GM23338 (cell line): Measurements from ENCODE around the gene SMU1. TPM values are rescaled to one million over a fixed set of nuclear protein-coding genes. Genes with fewer than 3 reads are reported as not detected.

Experiments
- ATAC-seq: fragments of 200-7000 bp; cut with Tn5 transposase; 3 replicates; pipeline ENCODE4 v1.9.1; 2020
- DNase-seq: peaks from one replicate; pipeline ENCODE4 v3.0.0-alpha.2; 2015; ENCODE audit warnings: low spot score
- H2AFZ ChIP-seq: fragments of 200-600 bp; sonication (generic); 2 replicates; pipeline ENCODE4 v1.8.0; 2016; ENCODE audit warnings: antibody characterized with exemption, mild to moderate bottlenecking, moderate library complexity
- H3F3A ChIP-seq: fragments of 200-600 bp; sonication (generic); replicated peaks from 2 replicates; pipeline ENCODE4 v1.8.0; 2017; ENCODE audit warnings: antibody characterized with exemption, mixed run types, low read depth
- H3K27ac ChIP-seq: fragments of 200-600 bp; sonication (generic); 2 replicates; pipeline ENCODE4 v1.6.1; 2016; ENCODE audit warnings: low read depth
- H3K27me3 ChIP-seq: fragments of 200-600 bp; sonication (generic); 2 replicates; pipeline ENCODE4 v1.8.0; 2016; ENCODE audit warnings: mild to moderate bottlenecking, mixed run types, moderate library complexity; ENCODE audit not compliant: insufficient read depth
- H3K36me3 ChIP-seq: fragments of 200-600 bp; sonication (generic); 2 replicates; pipeline ENCODE4 v1.8.0; 2016; ENCODE audit warnings: mild to moderate bottlenecking; ENCODE audit not compliant: insufficient read depth
- H3K4me1 ChIP-seq: fragments of 200-600 bp; sonication (generic); 2 replicates; pipeline ENCODE4 v1.8.0; 2016; ENCODE audit warnings: mild to moderate bottlenecking, moderate library complexity; ENCODE audit not compliant: insufficient read depth
- H3K4me2 ChIP-seq: fragments of 200-600 bp; sonication (generic); 2 replicates; pipeline ENCODE4 v1.7.1; 2017; ENCODE audit warnings: mixed run types
- H3K4me3 ChIP-seq: fragments of 200-600 bp; sonication (generic); 2 replicates; pipeline ENCODE4 v1.6.1; 2016; ENCODE audit warnings: mixed run types
- H3K79me2 ChIP-seq: fragments of 200-600 bp; sonication (generic); replicated peaks from 2 replicates; pipeline ENCODE4 v1.8.0; 2017; ENCODE audit warnings: mild to moderate bottlenecking; ENCODE audit not compliant: insufficient read depth
- H3K9me2 ChIP-seq: fragments of 200-600 bp; sonication (generic); 2 replicates; pipeline ENCODE4 v1.8.0; 2017; ENCODE audit not compliant: insufficient read depth
- H4K20me1 ChIP-seq: fragments of 200-600 bp; sonication (generic); replicated peaks from 2 replicates; pipeline ENCODE4 v1.8.0; 2017; ENCODE audit warnings: mild to moderate bottlenecking; ENCODE audit not compliant: insufficient read depth
- H3K27ac Mint-ChIP-seq: 2 replicates; pipeline ENCODE4 v1.8.0; 2020; ENCODE audit warnings: inconsistent platforms, mild to moderate bottlenecking, moderate library complexity, mixed read lengths
- H3K27me3 Mint-ChIP-seq: 3 replicates; pipeline ENCODE4 v1.8.0; 2022; ENCODE audit warnings: low read depth, mild to moderate bottlenecking, moderate library complexity, mixed read lengths, inconsistent platforms; ENCODE audit not compliant: insufficient read depth, poor library complexity
- H3K36me3 Mint-ChIP-seq: 3 replicates; pipeline ENCODE4 v1.8.0; 2021; ENCODE audit warnings: low read depth, mild to moderate bottlenecking, inconsistent platforms, moderate library complexity, mixed read lengths
- H3K4me1 Mint-ChIP-seq: 3 replicates; pipeline ENCODE4 v1.8.0; 2020; ENCODE audit warnings: mild to moderate bottlenecking, inconsistent platforms, mixed read lengths
- H3K4me3 Mint-ChIP-seq: 3 replicates; pipeline ENCODE4 v1.8.0; 2021; ENCODE audit warnings: moderate library complexity, mild to moderate bottlenecking, inconsistent platforms, mixed read lengths
- H3K9me3 Mint-ChIP-seq: 3 replicates; pipeline ENCODE4 v1.8.0; 2020; ENCODE audit warnings: moderate library complexity, mild to moderate bottlenecking, inconsistent platforms, mixed read lengths
- CREB1 ChIP-seq: fragments of 250-450 bp; sonication (Bioruptor Pico); IDR thresholded peaks from 2 replicates; pipeline ENCODE4 v1.5.0; 2020; ENCODE audit warnings: low read depth, mild to moderate bottlenecking, moderate library complexity
- CTCF ChIP-seq, 2 experiments: fragments of 200-600 bp in 1 of 2; sonication (generic) in 1 of 2; conservative IDR thresholded peaks; 2 replicates each; pipeline versions ENCODE4 v1.5.1 to v1.6.1; 2016 to 2017; ENCODE audit warnings: antibody characterized with exemption in 2 of 2, low read depth in 2 of 2, mild to moderate bottlenecking in 2 of 2, moderate library complexity in 1 of 2
- ETS1 ChIP-seq: IDR thresholded peaks from 2 replicates; pipeline ENCODE4 v1.6.1; 2016; ENCODE audit warnings: antibody characterized with exemption
- EZH2 ChIP-seq: fragments of 200-600 bp; sonication (generic); IDR thresholded peaks from one replicate; pipeline ENCODE4 v1.8.0; 2017; ENCODE audit warnings: antibody characterized with exemption, mild to moderate bottlenecking, low read depth; ENCODE audit not compliant: unreplicated experiment
- EZH2phosphoT487 ChIP-seq: fragments of 200-600 bp; sonication (generic); IDR thresholded peaks from one replicate; pipeline ENCODE4 v1.8.1; 2018; ENCODE audit warnings: antibody characterized with exemption; ENCODE audit not compliant: unreplicated experiment
- JUNB ChIP-seq: IDR thresholded peaks from one replicate; pipeline ENCODE4 v1.6.1; 2016; ENCODE audit warnings: antibody characterized with exemption; ENCODE audit not compliant: unreplicated experiment
- NANOG ChIP-seq: IDR thresholded peaks from 2 replicates; pipeline ENCODE4 v1.6.1; 2016; ENCODE audit warnings: antibody characterized with exemption, borderline replicate concordance
- POLR2AphosphoS5 ChIP-seq: IDR thresholded peaks from 2 replicates; pipeline ENCODE4 v1.6.1; 2016; ENCODE audit warnings: antibody characterized with exemption, low read depth
- REST ChIP-seq: IDR thresholded peaks from one replicate; pipeline ENCODE4 v1.6.1; 2018; ENCODE audit warnings: antibody characterized with exemption; ENCODE audit not compliant: unreplicated experiment
- STAT1 ChIP-seq: IDR thresholded peaks from one replicate; pipeline ENCODE4 v1.6.1; 2016; ENCODE audit warnings: antibody characterized with exemption; ENCODE audit not compliant: unreplicated experiment
- ZNF114 ChIP-seq: fragments of 250-450 bp; sonication (Bioruptor Pico); IDR thresholded peaks from 2 replicates; pipeline ENCODE4 v1.5.0; 2020; ENCODE audit warnings: mild to moderate bottlenecking, moderate library complexity
- ZNF331 ChIP-seq: fragments of 250-450 bp; sonication (Bioruptor Pico); IDR thresholded peaks from 2 replicates; pipeline ENCODE4 v1.5.0; 2020; ENCODE audit warnings: low read depth, mild to moderate bottlenecking, moderate library complexity
- ZNF462 ChIP-seq: fragments of 250-450 bp; sonication (Bioruptor Pico); IDR thresholded peaks from 2 replicates; pipeline ENCODE4 v1.5.0; 2020; ENCODE audit warnings: mild to moderate bottlenecking, moderate library complexity
- polyA plus RNA-seq: library from polyadenylated mRNA; unstranded; fragments of >200 nt; fragmentation: Nextera tagmentation; extraction: Ambion mirVana; gene quantifications from 2 replicates; pipeline ENCODE4 v1.2.1, GENCODE V29; 2016
- total RNA-seq: library from RNA; depleted of rRNA; stranded (reverse); fragments of >200 nt; shearing (Covaris generic); gene quantifications from 2 replicates; pipeline ENCODE4 v1.2.3, GENCODE V29; 2014

Gene SMU1
- total and polyA plus RNA-seq, 2 experiments from 2014 or later: 14.3 to 23.8 TPM

- Histone ChIP-seq H2AFZ (no peak overlapping the region), H3K4me2 (no peak overlapping the region), H3K36me3 (peaks cover 52% of the 10 kb centered on the region), H3K27me3 (no peaks in the 10 kb centered on the region), H3K4me3 (no peak overlapping the region), H3K4me1 (no peaks in the 10 kb centered on the region), H3F3A (no peaks in the 10 kb centered on the region), H3K79me2 (peaks cover 38% of the 10 kb centered on the region), H3K9me2 (no peaks in the 10 kb centered on the region), H3K27ac (no peak overlapping the region), H4K20me1 (peaks cover 25% of the 10 kb centered on the region)
- no peaks in the 10 kb centered on the region for H3K9me3 Mint-ChIP-seq
- no peaks in the 10 kb centered on the region for H3K4me1 Mint-ChIP-seq
- ATAC-seq (no peak), DNase-seq (no peak)
- no peak overlapping the region for H3K4me3 Mint-ChIP-seq
- TF ChIP-seq POLR2AphosphoS5 (no peak), ETS1 (no peak), EZH2phosphoT487 (no peak), STAT1 (no peak), JUNB (no peak), ZNF114 (CRISPR knock-in tag) (no peak), EZH2 (no peak), ZNF331 (CRISPR knock-in tag) (no peak), NANOG (no peak), CREB1 (CRISPR knock-in tag) (no peak), CTCF (conservative IDR thresholded peaks at IDR 0.05; ENCODE audit: low read depth in 2 of 2) (no peak), REST (no peak), ZNF462 (CRISPR knock-in tag) (no peak)
- H3K36me3 Mint-ChIP-seq: peaks cover 68% of the 10 kb centered on the region
- no peak overlapping the region for H3K27ac Mint-ChIP-seq
- no peaks in the 10 kb centered on the region for H3K27me3 Mint-ChIP-seq
Observed at GRCh38 chr9:33068991-33069390, 7.5 kb downstream of the SMU1 start.
